K562 (cell line): ENCODE results near the gene SCG3. TPM values are rescaled to one million over a fixed set of nuclear protein-coding genes. Genes with fewer than 3 reads are reported as not detected.

Experiments
- ATAC-seq: fragments of 200-7000 bp; cut with Tn5 transposase; 3 replicates; pipeline ENCODE4 v1.9.1; 2020; ENCODE audit warnings: moderate library complexity
- BruUV-seq: library from RNA; stranded (reverse); fragments of 400-500 nt; replicated peaks from 2 replicates; lab custom pipeline; 2021; lab: Mats Ljungman, UMichigan
- CTCF ChIA-PET: fragments of 300-600 bp; formaldehyde crosslinking; extraction: SDS; loops from one replicate; lab custom pipeline; 2021; ENCODE audit warnings: low intra/inter-chr PET ratio; lab: Yijun Ruan, JAX
- POLR2A ChIA-PET: fragments of 300-600, 350-650 bp; sonication (Branson Sonifier 250); formaldehyde crosslinking; extraction: SDS; loops from one replicate; lab custom pipeline; 2021; ENCODE audit warnings: antibody characterized with exemption, inconsistent platforms; lab: Yijun Ruan, JAX
- DNase-seq, 4 experiments: peaks; one replicate each; pipeline versions ENCODE4 v3.0.0 to v3.0.0-alpha.2; 2011 to 2018; ENCODE audit warnings: low spot score in 3 of 4, mixed read lengths in 3 of 4; ENCODE audit errors: extremely low read depth in 1 of 4
- FAIRE-seq: peaks from 2 replicates; lab custom pipeline; 2011; peaks lifted over from hg19 to GRCh38; lab: Jason Lieb, UNC
- H2AFZ ChIP-seq: 2 replicates; pipeline ENCODE4 v1.6.0; 2011; ENCODE audit warnings: low read depth, low read length, control low read depth, inconsistent platforms
- H3K27ac ChIP-seq: fragments of 200-600 bp; 3 replicates; pipeline ENCODE4 v1.8.0; 2011; ENCODE audit warnings: low read depth, mild to moderate bottlenecking, control low read depth, inconsistent platforms, low read length, moderate library complexity, mixed read lengths; ENCODE audit errors: extremely low read depth
- H3K27me3 ChIP-seq, 2 experiments: fragments of 300-600 bp in 1 of 2; 2 replicates in 1 of 2; 3 replicates in 1 of 2; pipeline versions ENCODE4 v1.6.0 to v1.8.0; 2011; ENCODE audit warnings: inconsistent platforms in 2 of 2, low read length in 2 of 2, mild to moderate bottlenecking in 1 of 2, mixed read lengths in 1 of 2, moderate library complexity in 1 of 2; ENCODE audit not compliant: control insufficient read depth in 2 of 2, insufficient read depth in 2 of 2
- H3K36me3 ChIP-seq: fragments of 300-600 bp; 3 replicates; pipeline ENCODE4 v1.8.0; 2011; ENCODE audit warnings: mild to moderate bottlenecking, low read length, inconsistent platforms; ENCODE audit not compliant: control insufficient read depth, insufficient read depth
- H3K4me1 ChIP-seq, 2 experiments: fragments of 200-600 bp in 1 of 2; replicated peaks in 1 of 2; 2 replicates in 1 of 2; 3 replicates in 1 of 2; pipeline versions ENCODE4 v1.5.1 to v1.8.0; 2011; ENCODE audit warnings: inconsistent platforms in 2 of 2, low read length in 2 of 2, mild to moderate bottlenecking in 1 of 2, mixed read lengths in 1 of 2, moderate library complexity in 1 of 2; ENCODE audit not compliant: control insufficient read depth in 2 of 2, insufficient read depth in 2 of 2
- H3K4me2 ChIP-seq: 2 replicates; pipeline ENCODE4 v1.6.1; 2011; ENCODE audit warnings: low read length, control low read depth, inconsistent platforms, mixed read lengths; ENCODE audit not compliant: insufficient read depth
- H3K4me3 ChIP-seq: fragments of 200-600 bp; sonication (generic), shearing (Covaris generic); 2 replicates; pipeline ENCODE4 v1.5.1; 2016; ENCODE audit warnings: control low read depth, inconsistent platforms
- H3K79me2 ChIP-seq: fragments of 200-600 bp; 3 replicates; pipeline ENCODE4 v1.8.0; 2011; ENCODE audit warnings: low read length, inconsistent platforms; ENCODE audit not compliant: control insufficient read depth, insufficient read depth
- H3K9ac ChIP-seq, 2 experiments: 2 replicates each; pipeline versions ENCODE4 v1.6.0 to v1.6.1; 2011; ENCODE audit warnings: low read depth in 2 of 2, low read length in 2 of 2, control low read depth in 1 of 2, inconsistent platforms in 1 of 2, mild to moderate bottlenecking in 1 of 2, mixed read lengths in 1 of 2; ENCODE audit not compliant: insufficient read depth in 1 of 2
- H3K9me1 ChIP-seq: one replicate; pipeline ENCODE4 v1.6.0; 2011; ENCODE audit warnings: inconsistent platforms, mild to moderate bottlenecking, low read length, moderate library complexity; ENCODE audit not compliant: control insufficient read depth, insufficient read depth
- H3K9me3 ChIP-seq: replicated peaks from 2 replicates; pipeline ENCODE4 v1.5.1; 2011; ENCODE audit warnings: low read depth, low read length, inconsistent platforms; ENCODE audit not compliant: control insufficient read depth, insufficient read depth
- H4K20me1 ChIP-seq: replicated peaks from 2 replicates; pipeline ENCODE4 v1.6.1; 2011; ENCODE audit warnings: low read length, inconsistent platforms, mixed read lengths; ENCODE audit not compliant: control insufficient read depth, insufficient read depth
- HDAC2 ChIP-seq: fragments of 450-650 bp; IDR thresholded peaks from 2 replicates; pipeline ENCODE4 v1.6.1; 2016; ENCODE audit warnings: mild to moderate bottlenecking
- SRSF1 ChIP-seq: fragments of 200-400 bp; formaldehyde crosslinking; IDR thresholded peaks from 2 replicates; pipeline ENCODE4 v1.6.1; 2017; ENCODE audit warnings: mild to moderate bottlenecking, low read depth, low read length, moderate library complexity
- ZNF41 ChIP-seq: fragments of 250-450 bp; sonication (Bioruptor Pico); conservative IDR thresholded peaks from 2 replicates; pipeline ENCODE4 v1.4.0; 2020; ENCODE audit warnings: mild to moderate bottlenecking
- ZNF717 ChIP-seq: fragments of 250-450 bp; sonication (Bioruptor Pico); IDR thresholded peaks from 2 replicates; pipeline ENCODE4 v1.5.0; 2021
- WGBS: fragments of 100-300 bp; shearing (Covaris generic); methylation state at CpG from one replicate; pipeline ENCODE4 v1.1.6; 2016; ENCODE audit warnings: low coverage, mixed read lengths; ENCODE audit not compliant: insufficient coverage; ENCODE audit errors: missing lambda C conversion rate; 5-methylcytosine and 5-hydroxymethylcytosine counted together
- in situ Hi-C: fragments of 300-500 bp; cut with MboI; formaldehyde crosslinking; loops from 4 replicates; pipeline ENCODE4 v1.15.0; 2018; ENCODE audit warnings: inconsistent platforms, mixed read lengths
- intact Hi-C: fragments of 100-400 bp; cut with micrococcal nuclease; formaldehyde crosslinking; loops from 2 replicates; pipeline ENCODE4 v1.14.2; 2022
- polyA plus RNA-seq, 8 experiments: library from polyadenylated mRNA; depleted of rRNA in 4 of 8; stranded (reverse) in 5 of 8; unstranded in 3 of 8; fragments of >200 nt; fragmentation: Nextera tagmentation in 2 of 8; fragmentation: Illumina TruSeq in 1 of 8; extraction: Ambion mirVana in 2 of 8; extraction: Trizol in 1 of 8; gene quantifications; 2 replicates each; pipeline versions ENCODE4 v1.2.1 to v1.2.3, GENCODE V29; 2011 to 2014; ENCODE audit warnings: inconsistent platforms in 1 of 8, missing spikeins in 1 of 8
- total RNA-seq, 7 experiments: library from RNA; depleted of rRNA in 6 of 7; stranded (reverse); fragments of >200 nt in 6 of 7; fragmentation: Illumina TruSeq in 2 of 7; extraction: Trizol in 2 of 7; gene quantifications; 2 replicates each; pipeline versions ENCODE4 v1.2.1 to v1.2.3, GENCODE V29; 2011 to 2021; ENCODE audit warnings: low replicate concordance in 1 of 7
- TF ChIP-seq, protein P1 (sequence below): fragments of 450-650 bp; IDR thresholded peaks from 2 replicates; pipeline ENCODE4 v1.6.1; 2017; ENCODE audit warnings: antibody characterized with exemption, mild to moderate bottlenecking
- TF ChIP-seq, protein P2 (sequence below): IDR thresholded peaks from 2 replicates; pipeline ENCODE4 v1.6.1; 2016; ENCODE audit warnings: missing genetic modification characterization, missing compliant biosample characterization

Gene SCG3
- total and polyA plus RNA-seq, 9 of the 15 experiments (the other 6 are each of a cell fraction or from before 2014, with no cell fraction given), result 13.0 to 43.8 (median 21.0) TPM

GRCh38 chr15:51721199-51721960 lies 40.1 kb downstream of the SCG3 start (continued):
- TF ChIP-seq, protein P1, sequence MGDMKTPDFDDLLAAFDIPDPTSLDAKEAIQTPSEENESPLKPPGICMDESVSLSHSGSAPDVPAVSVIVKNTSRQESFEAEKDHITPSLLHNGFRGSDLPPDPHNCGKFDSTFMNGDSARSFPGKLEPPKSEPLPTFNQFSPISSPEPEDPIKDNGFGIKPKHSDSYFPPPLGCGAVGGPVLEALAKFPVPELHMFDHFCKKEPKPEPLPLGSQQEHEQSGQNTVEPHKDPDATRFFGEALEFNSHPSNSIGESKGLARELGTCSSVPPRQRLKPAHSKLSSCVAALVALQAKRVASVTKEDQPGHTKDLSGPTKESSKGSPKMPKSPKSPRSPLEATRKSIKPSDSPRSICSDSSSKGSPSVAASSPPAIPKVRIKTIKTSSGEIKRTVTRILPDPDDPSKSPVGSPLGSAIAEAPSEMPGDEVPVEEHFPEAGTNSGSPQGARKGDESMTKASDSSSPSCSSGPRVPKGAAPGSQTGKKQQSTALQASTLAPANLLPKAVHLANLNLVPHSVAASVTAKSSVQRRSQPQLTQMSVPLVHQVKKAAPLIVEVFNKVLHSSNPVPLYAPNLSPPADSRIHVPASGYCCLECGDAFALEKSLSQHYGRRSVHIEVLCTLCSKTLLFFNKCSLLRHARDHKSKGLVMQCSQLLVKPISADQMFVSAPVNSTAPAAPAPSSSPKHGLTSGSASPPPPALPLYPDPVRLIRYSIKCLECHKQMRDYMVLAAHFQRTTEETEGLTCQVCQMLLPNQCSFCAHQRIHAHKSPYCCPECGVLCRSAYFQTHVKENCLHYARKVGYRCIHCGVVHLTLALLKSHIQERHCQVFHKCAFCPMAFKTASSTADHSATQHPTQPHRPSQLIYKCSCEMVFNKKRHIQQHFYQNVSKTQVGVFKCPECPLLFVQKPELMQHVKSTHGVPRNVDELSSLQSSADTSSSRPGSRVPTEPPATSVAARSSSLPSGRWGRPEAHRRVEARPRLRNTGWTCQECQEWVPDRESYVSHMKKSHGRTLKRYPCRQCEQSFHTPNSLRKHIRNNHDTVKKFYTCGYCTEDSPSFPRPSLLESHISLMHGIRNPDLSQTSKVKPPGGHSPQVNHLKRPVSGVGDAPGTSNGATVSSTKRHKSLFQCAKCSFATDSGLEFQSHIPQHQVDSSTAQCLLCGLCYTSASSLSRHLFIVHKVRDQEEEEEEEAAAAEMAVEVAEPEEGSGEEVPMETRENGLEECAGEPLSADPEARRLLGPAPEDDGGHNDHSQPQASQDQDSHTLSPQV, result 0 out of 2 replicates have a peak, but pooled peaks have one; percentile 36
- no peak for TF ChIP-seq HDAC2

DNA sequence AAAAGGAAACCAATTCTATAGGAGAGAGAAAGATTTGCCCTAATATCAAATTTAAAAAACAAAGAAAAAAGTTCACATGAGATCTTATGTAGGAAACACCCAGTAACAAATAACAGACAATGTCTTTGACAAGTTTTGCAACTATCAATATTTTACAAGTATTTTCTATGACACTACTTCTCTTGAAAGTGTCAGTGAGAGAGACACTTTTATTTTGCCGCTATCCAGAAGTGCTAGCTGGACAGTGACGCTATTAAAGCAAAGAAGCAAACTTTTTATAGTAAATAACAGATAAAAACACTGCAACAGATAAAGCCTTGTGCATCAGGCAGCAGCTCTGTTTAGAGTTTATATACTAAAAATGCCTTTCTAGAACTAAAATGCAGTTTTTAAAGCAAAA lies 42.9 kb downstream of the SCG3 start:
- CTCF ChIA-PET, result no interaction called here
- in situ Hi-C loops (no loop called here), intact Hi-C loops (no loop called here)
- no peak overlapping the region for H3K27ac ChIP-seq
- no peak overlapping the region for H2AFZ ChIP-seq
- no peaks in the 10 kb centered on the region for H3K27me3 ChIP-seq
- H3K4me1 ChIP-seq, result peaks cover 0 to 29% of the 10 kb centered on the region in 2 experiments; a peak in 3 of 5 replicates
- no peak overlapping the region for H3K9ac ChIP-seq
- POLR2A ChIA-PET, result interaction anchor here (0.8 kb wide), 1 partner anchor 10 kb away, joined by 4 read pairs; no protein-coding TSS in a partner anchor
- WGBS, result 68% methylated on average over 2 of the region's 2 CpGs
- ATAC-seq (no peak), DNase-seq (no peak), FAIRE-seq (no peak)
- H3K9me1 ChIP-seq, result no peaks in the 10 kb centered on the region
- H3K36me3 ChIP-seq, result peaks cover 24% of the 10 kb centered on the region; the same call in 2 of the 3 replicates
- no peaks in the 10 kb centered on the region for H3K9me3 ChIP-seq
- H4K20me1 ChIP-seq, result no peaks in the 10 kb centered on the region
- H3K4me3 ChIP-seq, result no peak overlapping the region
- TF ChIP-seq SRSF1 (no peak), ZNF41 (no peak), ZNF717 (CRISPR knock-in tag) (no peak)
- TF ChIP-seq, protein P2, sequence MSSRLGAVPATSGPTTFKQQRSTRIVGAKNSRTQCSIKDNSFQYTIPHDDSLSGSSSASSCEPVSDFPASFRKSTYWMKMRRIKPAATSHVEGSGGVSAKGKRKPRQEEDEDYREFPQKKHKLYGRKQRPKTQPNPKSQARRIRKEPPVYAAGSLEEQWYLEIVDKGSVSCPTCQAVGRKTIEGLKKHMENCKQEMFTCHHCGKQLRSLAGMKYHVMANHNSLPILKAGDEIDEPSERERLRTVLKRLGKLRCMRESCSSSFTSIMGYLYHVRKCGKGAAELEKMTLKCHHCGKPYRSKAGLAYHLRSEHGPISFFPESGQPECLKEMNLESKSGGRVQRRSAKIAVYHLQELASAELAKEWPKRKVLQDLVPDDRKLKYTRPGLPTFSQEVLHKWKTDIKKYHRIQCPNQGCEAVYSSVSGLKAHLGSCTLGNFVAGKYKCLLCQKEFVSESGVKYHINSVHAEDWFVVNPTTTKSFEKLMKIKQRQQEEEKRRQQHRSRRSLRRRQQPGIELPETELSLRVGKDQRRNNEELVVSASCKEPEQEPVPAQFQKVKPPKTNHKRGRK, result peak; percentile 63; the same call in 1 of the 2 replicates
- no peaks in the 10 kb centered on the region; the same call in 2 of the 3 replicates for H3K79me2 ChIP-seq
- no peak overlapping the region for H3K4me2 ChIP-seq
- BruUV-seq, result no TSS peak
